NCI-H524 (cell line): ENCODE results near the gene FCER1G.

Experiments used
- DNase-seq, 2 experiments: peaks; one replicate each; lab custom pipeline; 2025; lab: John Stamatoyannopoulos, UW

FCER1G gene

DNA sequence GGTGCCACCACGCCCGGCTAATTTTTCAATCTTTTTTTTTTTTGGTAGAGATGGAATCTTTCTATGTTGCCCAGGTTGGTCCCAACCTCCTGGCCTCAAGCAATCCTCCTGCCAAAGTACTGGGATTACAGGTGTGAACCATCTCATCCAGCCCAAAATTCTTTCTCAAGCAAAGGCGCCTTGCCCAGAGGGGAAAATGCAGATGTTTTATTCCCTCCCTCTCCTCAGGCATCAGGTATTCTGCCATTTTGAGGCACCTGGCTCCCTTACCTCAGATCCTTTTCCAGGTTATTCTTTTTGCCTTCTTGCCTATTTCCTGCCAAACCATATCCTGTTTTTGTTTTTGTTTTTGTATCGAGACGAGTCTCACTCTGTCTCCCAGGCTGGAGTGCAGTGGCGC lies 26.7 kb upstream of the FCER1G start:
- DNase-seq, result no peak

- no peak for DNase-seq
These were observed 26.1 kb upstream of the FCER1G start for GRCh38 chr1:161189036-161189435.

- DNase-seq, result peak; percentile 31 to 74
These were observed 24.1 kb upstream of the FCER1G start for GRCh38 chr1:161190962-161191521.

DNA sequence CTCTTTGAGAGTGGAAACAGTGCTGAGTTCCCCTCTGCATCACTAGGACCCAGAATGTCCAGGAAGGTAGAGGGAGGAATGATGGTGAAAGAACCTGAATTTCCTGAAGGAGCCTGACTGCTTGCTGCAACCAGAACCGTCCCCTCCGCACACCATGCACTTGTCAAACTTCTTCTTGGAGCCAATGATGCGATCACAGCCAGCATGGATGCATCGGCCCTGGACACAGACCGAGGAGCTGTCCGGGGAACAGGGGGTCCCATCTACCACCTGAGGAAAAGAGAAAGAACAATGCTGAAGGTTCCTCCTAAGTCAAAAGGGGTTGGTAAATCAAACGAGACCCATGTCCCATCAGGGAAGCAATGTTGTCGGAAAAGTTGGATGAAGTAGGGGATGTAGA lies 23.1 kb upstream of the FCER1G start:
- no peak for DNase-seq

GRCh38 chr1:161192476-161193465 lies 22.3 kb upstream of the FCER1G start:
- DNase-seq, result peak; percentile 71 to 75

GRCh38 chr1:161193561-161194235 lies 21.4 kb upstream of the FCER1G start:
- DNase-seq, result no peak

DNA sequence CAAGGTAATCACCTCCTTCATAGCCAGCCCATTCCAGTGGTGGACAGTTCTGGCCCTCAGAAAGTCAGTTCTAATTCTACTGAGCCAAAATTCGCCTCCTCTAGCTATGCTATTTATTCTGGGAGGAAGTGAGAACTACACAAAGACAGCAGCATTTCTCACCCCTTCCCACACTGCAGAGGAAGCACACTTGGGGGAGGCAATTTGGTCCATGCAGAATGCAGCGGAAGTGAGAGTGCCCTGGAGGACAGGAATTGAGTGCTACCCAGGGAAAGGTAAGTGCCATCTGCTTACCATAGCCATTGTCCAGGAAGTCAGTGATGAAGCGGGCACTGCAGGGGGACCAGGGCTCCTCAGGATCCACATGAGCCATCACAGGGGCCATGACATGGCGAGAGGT lies 19.9 kb upstream of the FCER1G start:
- DNase-seq, result no peak

- no peak for DNase-seq
These were observed 19.0 kb upstream of the FCER1G start for GRCh38 chr1:161196111-161196510.

GRCh38 chr1:161196521-161197451 lies 18.3 kb upstream of the FCER1G start:
- DNase-seq, result peak; percentile 24 to 57

DNA sequence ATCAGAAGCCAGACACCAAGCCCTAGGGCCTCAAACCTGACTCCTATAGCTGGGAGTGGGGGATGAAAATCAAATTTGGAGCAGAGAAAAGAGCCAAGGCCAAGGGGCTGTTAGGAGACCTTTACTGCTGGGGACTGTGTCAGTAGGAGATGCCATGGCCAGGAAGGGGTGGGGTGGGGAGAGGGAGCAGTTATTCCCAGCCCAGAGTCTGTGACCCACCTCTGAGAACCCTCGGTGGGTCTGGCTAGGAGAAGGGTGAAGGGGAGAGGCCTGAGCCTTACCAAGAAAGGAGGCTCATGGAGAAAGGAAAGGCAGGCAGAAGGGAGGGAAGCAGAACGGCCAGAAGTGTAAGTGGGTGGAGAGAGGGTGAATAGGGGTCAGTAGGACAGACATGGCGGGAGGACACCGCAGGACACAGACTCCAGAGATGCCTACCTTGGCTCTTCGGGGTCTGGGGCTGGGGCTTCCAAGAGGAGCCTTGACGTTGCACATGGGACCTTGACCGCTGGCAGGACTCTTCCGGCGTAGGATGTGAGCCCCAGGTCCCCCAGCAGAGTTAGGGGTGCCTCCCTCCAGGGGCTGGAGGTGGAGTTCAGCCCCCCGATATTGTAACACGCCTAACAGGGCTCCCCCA lies 17.4 kb upstream of the FCER1G start:
- DNase-seq, result no peak

- peak; percentile 43 to 67 for DNase-seq
These were observed 16.8 kb upstream of the FCER1G start for GRCh38 chr1:161198194-161198896.

GRCh38 chr1:161198897-161199431 lies 16.1 kb upstream of the FCER1G start, which contains the start of gene ADAMTS4:
TSS of gene ADAMTS4 (minus strand) at chr1:161199054. CDS start at chr1:161198627, 427 bp downstream.
- DNase-seq, result no peak

DNA sequence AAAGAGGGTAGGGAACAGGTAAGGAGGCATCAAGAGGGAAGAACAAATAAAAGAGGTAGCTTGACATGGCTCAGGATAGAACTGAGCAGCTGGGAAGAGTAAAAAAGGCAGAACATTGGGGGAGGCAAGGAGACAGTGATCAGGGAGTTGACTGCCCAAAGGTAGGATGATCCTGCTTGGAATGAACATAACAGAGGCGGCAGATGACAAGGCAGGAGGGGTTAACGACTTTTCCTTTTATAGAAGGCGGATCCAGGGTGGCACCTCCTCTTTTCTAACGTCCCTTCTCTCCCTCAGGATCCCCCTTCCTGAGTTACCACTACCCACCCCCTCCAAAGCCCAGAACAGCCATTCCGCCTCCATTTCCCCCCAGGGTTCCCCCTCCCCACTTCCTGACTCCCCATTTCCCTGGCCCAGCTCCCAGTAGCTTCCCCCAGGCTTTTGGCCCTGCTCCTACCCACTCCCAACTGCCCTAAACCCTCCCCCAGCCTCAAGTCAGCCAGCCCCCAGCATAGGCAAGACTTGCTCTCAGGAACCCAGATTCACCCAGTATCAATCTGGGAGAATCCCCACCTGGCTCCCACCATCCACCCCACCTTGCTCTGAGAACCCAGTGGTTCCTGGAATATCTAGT lies 15.5 kb upstream of the FCER1G start:
- no peak for DNase-seq

DNA sequence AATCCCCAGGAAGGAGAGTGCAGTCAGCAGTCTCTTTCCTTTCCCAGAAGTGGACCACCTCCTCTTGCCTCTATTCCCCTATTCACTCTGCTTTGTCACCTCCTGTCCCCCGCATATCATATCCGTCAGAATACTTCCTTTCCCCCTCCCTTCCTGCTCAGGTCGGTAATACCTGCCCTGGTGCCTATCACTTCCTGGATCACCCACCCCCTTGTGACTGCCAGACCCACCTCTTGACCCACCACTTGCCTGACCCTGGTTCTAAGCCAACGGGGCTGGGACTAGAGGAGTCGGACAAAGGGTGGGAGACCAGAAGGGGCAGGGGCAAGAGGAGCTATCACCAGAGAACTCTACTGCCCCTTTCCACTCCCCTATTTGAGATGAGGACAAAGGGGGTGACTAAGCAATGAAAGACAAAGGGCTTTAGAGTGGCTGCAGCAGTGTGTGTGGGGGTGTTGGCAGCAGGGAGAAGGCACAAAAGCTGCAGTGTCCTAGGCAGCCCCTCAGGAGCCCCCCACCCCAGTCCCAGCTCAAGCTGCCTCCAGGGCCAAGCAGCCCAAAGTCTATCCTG lies 14.6 kb upstream of the FCER1G start:
- no peak for DNase-seq

- DNase-seq, result no peak
These were observed 13.9 kb upstream of the FCER1G start for GRCh38 chr1:161200992-161201835.

GRCh38 chr1:161201836-161202712 lies 13.0 kb upstream of the FCER1G start, which contains the start of gene NDUFS2:
TSS of gene NDUFS2 (plus strand) at chr1:161202367. CDS start at chr1:161202386, 19 bp downstream.
- DNase-seq, result peak; percentile 97 to 98
